Adrenal gland (tissue), 12 donors: Measurements from ENCODE around the gene LAMTOR5. TPM values are rescaled to one million over a fixed set of nuclear protein-coding genes. Genes with fewer than 3 reads are reported as not detected.

Experiments
- DNase-seq, 7 donors: peaks; one replicate each; pipeline ENCODE4 v3.0.0-alpha.2; 2019 to 2020
- H3K27ac ChIP-seq, 5 donors: fragments of 200-600 bp; sonication (generic) in 4 of 5; 1 replicate in 3 of 5; 2 replicates in 2 of 5; pipeline versions ENCODE4 v1.5.1 to v1.8.0; 2016 to 2020; ENCODE audit warnings: mild to moderate bottlenecking in 1 of 5
- H3K27me3 ChIP-seq: fragments of 200-600 bp; 2 replicates; pipeline ENCODE4 v1.8.0; 2021
- H3K36me3 ChIP-seq, 2 donors: fragments of 200-600 bp; replicated peaks in 1 of 2; 1 replicate in 1 of 2; 2 replicates in 1 of 2; pipeline versions ENCODE4 v1.5.1 to v1.8.0; 2018 to 2022
- H3K4me1 ChIP-seq, 2 donors: fragments of 200-600 bp; replicated peaks in 1 of 2; 1 replicate in 1 of 2; 2 replicates in 1 of 2; pipeline versions ENCODE4 v1.5.1 to v1.8.0; 2018 to 2021
- H3K4me3 ChIP-seq, 4 donors: fragments of 200-600 bp; sonication (generic) in 3 of 4; one replicate each; pipeline ENCODE4 v1.5.1; 2016 to 2018
- H3K9me3 ChIP-seq, 3 donors: fragments of 200-600 bp; sonication (generic) in 1 of 3; replicated peaks in 1 of 3; 1 replicate in 2 of 3; 2 replicates in 1 of 3; pipeline versions ENCODE4 v1.5.1 to v1.8.0; 2016 to 2021
- POLR2A ChIP-seq, 2 donors: fragments of 450-650 bp; IDR thresholded peaks; one replicate each; pipeline ENCODE4 v1.6.1; 2017; ENCODE audit warnings: antibody characterized with exemption in 2 of 2, mild to moderate bottlenecking in 2 of 2, moderate library complexity in 1 of 2
- WGBS, 4 donors: extraction: QIAGEN DNeasy Blood & Tissue Kit in 2 of 4; methylation state at CpG; one replicate each; pipeline versions ENCODE4 v1.1.5 to v1.1.7; 2013 to 2017; 5-methylcytosine and 5-hydroxymethylcytosine counted together
- intact Hi-C, 2 donors: fragments of 100-400 bp; cut with DNase I; formaldehyde crosslinking; loops; one replicate each; pipeline versions ENCODE4 v1.14.1 to v1.15.0; 2022 to 2023
- polyA plus RNA-seq, 3 donors: library from polyadenylated mRNA; stranded (reverse); fragments of 200-250 nt in 2 of 3; fragments of 350-450 nt in 1 of 3; fragmentation: Illumina TruSeq in 1 of 3; extraction: RNeasy Lipid Tissue Mini Kit (QIAGEN cat#74804) in 1 of 3; gene quantifications; one replicate each; pipeline ENCODE4 v1.2.3, GENCODE V29; 2013 to 2014
- total RNA-seq, 9 donors: library from RNA; depleted of rRNA in 4 of 9; stranded (reverse); fragments of >200 nt in 4 of 9; fragments of 120-200 nt in 1 of 9; fragmentation: NEBNext Ultra II Directional in 1 of 9; extraction: Animal tissue kit (Norgen Biotek cat#: 25700) in 1 of 9; gene quantifications; one replicate each; pipeline versions ENCODE4 v1.1.0 to v1.2.4, GENCODE V29; 2013 to 2023
- TF ChIP-seq, protein P1 (sequence below), 6 experiments: fragments of 450-650 bp in 4 of 6; fragments of 200-600 bp in 2 of 6; sonication (generic) in 1 of 6; IDR thresholded peaks; 1 replicate in 5 of 6; 2 replicates in 1 of 6; pipeline versions ENCODE4 v1.5.1 to v1.8.0; 2016 to 2021; ENCODE audit warnings: antibody characterized with exemption in 6 of 6, mild to moderate bottlenecking in 2 of 6, moderate library complexity in 1 of 6
- donor health status: healthy with polysubstance abuse.
- donor health status: Bipolar disorder and iron deficiency.
- donor health status: DM: yes; HTN: yes; CAD: no.
- donor health status: DM: no; HTN: no; CAD: no.
- donor health status: DM: no; HTN: no; CAD: no.
- donor health status: DM: yes; HTN: yes; CAD: no.

The LAMTOR5 gene
- total and polyA plus RNA-seq, 12 donors, result 81.3 to 299 (median 141) TPM

DNA sequence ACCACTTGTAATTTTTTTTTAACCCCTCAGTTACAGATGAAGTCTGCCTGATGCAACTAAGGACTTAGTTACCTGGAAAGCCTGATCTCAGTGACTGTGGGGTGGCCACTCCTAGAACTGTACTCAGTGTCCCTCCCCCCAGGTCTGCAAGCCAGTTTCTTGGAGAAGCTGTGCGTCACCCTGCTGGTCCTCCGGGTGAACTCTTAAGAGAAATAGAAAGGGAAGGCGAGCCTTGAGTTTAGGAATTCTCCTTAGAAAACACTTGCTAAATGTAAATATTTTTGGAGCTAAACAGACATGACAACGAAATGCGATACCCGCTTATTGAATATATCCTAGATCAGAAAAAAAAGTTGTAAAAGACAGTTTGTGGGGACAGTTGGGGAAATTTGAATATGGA lies 17.4 kb downstream of the LAMTOR5 start:
- peak overlapping the region in 1 of 4 donors; percentile 43 for H3K4me3 ChIP-seq
- peak overlapping the region in 2 of 5 donors; percentile 32 to 84 for H3K27ac ChIP-seq
- WGBS, 4 donors, result 69 to 79% (median 77%) methylated on average over 6 of the region's 6 CpGs
- DNase-seq, result peak in 2 of 7 donors; percentile 38
- intact Hi-C loops, result no loop called here
- H3K27me3 ChIP-seq, result no peaks in the 10 kb centered on the region
- no peaks in the 10 kb centered on the region for H3K9me3 ChIP-seq
- H3K4me1 ChIP-seq, result no peaks in the 10 kb centered on the region
- no peak for TF ChIP-seq POLR2A (IDR thresholded peaks at IDR 0.05)
- TF ChIP-seq, protein P1, sequence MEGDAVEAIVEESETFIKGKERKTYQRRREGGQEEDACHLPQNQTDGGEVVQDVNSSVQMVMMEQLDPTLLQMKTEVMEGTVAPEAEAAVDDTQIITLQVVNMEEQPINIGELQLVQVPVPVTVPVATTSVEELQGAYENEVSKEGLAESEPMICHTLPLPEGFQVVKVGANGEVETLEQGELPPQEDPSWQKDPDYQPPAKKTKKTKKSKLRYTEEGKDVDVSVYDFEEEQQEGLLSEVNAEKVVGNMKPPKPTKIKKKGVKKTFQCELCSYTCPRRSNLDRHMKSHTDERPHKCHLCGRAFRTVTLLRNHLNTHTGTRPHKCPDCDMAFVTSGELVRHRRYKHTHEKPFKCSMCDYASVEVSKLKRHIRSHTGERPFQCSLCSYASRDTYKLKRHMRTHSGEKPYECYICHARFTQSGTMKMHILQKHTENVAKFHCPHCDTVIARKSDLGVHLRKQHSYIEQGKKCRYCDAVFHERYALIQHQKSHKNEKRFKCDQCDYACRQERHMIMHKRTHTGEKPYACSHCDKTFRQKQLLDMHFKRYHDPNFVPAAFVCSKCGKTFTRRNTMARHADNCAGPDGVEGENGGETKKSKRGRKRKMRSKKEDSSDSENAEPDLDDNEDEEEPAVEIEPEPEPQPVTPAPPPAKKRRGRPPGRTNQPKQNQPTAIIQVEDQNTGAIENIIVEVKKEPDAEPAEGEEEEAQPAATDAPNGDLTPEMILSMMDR (IDR thresholded peaks at IDR 0.05), result no peak
- H3K36me3 ChIP-seq, result no peaks in the 10 kb centered on the region

DNA sequence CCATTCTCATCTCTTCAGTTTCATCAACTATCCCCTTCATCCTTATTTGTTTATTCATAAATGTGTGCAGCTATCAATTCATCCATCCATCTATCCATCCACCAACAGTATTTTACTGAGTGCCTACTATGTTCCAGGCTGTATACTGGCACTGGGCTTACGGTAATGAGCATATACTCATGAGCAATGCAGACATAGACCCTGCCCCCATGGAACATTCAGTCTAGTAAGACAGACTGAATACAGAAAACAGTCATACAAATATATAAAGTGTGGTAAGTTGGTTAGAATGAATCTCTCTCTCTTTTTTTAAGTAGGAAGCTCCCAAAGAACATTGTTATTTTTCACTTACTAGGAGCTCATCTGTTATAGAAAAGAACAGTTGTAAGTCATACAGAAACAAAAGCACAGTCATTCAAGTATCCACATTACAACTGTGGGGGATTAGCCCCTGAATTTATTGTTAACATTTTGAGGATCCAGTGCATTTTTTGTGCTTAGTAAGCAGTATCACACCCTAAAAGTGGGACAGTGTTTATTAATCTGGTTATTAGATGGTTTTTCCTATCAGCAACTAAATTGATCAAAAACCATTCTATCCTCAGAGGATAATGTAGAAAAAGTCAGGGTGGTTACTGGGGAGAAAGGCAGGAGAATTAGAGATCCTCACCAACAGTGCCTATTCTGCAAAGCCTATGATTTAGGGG lies 20.3 kb downstream of the LAMTOR5 start:
- no peak for DNase-seq
- no peaks in the 10 kb centered on the region for H3K27me3 ChIP-seq
- intact Hi-C loops, result no loop called here
- no peak for TF ChIP-seq POLR2A (IDR thresholded peaks at IDR 0.05)
- TF ChIP-seq, protein P1 (IDR thresholded peaks at IDR 0.05), result no peak
- H3K27ac ChIP-seq, result peak overlapping the region in 1 of 5 donors; percentile 1
- H3K4me1 ChIP-seq, result no peaks in the 10 kb centered on the region
- H3K4me3 ChIP-seq, result no peak overlapping the region
- no peaks in the 10 kb centered on the region for H3K36me3 ChIP-seq
- H3K9me3 ChIP-seq, result no peaks in the 10 kb centered on the region
- WGBS, 4 donors, result 92 to 100% (median 96%) methylated on average over 1 of the region's 1 CpG

DNA sequence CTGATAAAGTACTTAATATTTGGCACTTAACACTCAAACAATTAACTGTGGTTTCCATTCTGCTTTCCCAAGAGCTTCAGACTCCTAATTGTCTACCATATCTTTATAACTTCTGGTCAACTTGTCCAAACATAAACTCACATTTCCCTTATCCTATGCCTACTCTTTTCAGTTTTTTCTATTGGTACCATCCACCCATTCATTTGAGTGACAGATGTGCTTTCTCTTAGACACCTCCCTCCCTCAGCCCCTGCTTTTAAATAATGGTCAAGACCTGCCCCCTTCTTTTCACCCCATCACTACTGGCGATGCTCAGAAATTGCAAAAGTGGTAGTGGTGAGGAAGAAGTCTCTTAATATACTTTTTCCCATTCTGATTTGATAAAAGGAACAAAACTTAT lies 22.1 kb downstream of the LAMTOR5 start:
- Histone ChIP-seq H3K9me3 (no peaks in the 10 kb centered on the region), H3K4me3 (no peak overlapping the region), H3K27ac (no peak overlapping the region), H3K36me3 (no peaks in the 10 kb centered on the region), H3K27me3 (no peaks in the 10 kb centered on the region), H3K4me1 (no peaks in the 10 kb centered on the region)
- WGBS, 4 donors, result 96 to 100% (median 98%) methylated on average over 1 of the region's 1 CpG
- no peak for DNase-seq
- intact Hi-C loops, result no loop called here
- TF ChIP-seq POLR2A (IDR thresholded peaks at IDR 0.05), result no peak
- TF ChIP-seq, protein P1 (IDR thresholded peaks at IDR 0.05), result no peak

DNA sequence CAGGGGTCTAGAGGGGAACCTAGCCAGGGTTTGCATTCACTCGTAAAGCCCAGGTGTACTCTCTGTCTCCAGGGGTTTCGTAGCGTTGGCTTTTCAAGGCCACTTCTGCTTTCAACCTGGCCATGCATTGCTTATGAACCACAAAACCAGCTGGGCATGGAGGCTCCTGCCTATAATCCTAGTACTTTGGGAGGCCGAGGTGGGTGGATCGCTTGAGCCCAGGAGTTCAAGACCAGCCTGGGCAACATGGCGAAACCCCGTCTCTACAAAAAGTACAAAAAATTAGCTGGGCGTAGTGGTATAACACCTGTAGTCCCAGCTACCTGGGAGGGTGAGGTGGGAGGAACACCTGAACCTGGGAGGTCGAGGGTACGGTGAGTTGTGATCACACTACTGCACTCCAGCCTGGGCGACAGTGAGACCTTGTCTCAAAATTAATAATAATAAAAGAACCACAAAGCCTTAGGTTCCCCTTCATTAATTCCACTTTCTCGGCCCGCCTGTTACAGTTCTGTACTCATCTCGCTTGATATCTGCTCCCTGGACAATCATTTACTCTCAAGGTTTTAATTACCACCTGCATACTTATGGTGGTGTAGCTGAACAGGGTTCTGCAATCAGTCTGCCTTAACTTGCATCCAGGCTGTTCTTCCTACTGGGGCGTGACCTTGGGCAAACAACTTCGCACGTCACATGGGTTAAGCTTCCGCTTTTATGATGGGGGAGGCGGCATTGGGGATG lies 22.7 kb downstream of the LAMTOR5 start:
- DNase-seq, result no peak
- Histone ChIP-seq H3K27ac (no peak overlapping the region), H3K9me3 (no peaks in the 10 kb centered on the region), H3K4me3 (no peak overlapping the region), H3K36me3 (no peaks in the 10 kb centered on the region), H3K27me3 (no peaks in the 10 kb centered on the region), H3K4me1 (no peaks in the 10 kb centered on the region)
- TF ChIP-seq, protein P1 (IDR thresholded peaks at IDR 0.05), result no peak
- TF ChIP-seq POLR2A (IDR thresholded peaks at IDR 0.05), result no peak
- WGBS, 4 donors, result 94 to 97% (median 95%) methylated on average over 19 of the region's 19 CpGs
- intact Hi-C loops, result no loop called here
